ENCODE data around the gene B3GALT4.
A peak's percentile ranks its signal among the peaks of the same experiment; 100 is the strongest.

Gene B3GALT4

GRCh38 chr6:33297406-33297955, 20.6 kb downstream of the B3GALT4 start:
- Histone ChIP-seq H3K9me2 (replicated peaks; ENCODE audit: low read depth, low read length) (no peaks in the 10 kb centered on the region), H3K27me3 (ENCODE audit: insufficient read depth, low read length, poor library complexity, severe bottlenecking) (no peaks in the 10 kb centered on the region), H3K4me1 (ENCODE audit: insufficient read depth, low read length, poor library complexity, severe bottlenecking) (peaks cover 10% of the 10 kb centered on the region), H3K4me3 (ENCODE audit: low read length, poor library complexity, severe bottlenecking) (peak overlapping the region; percentile 94), H2AFZ (ENCODE audit: low read length) (no peak overlapping the region), H3K4me2 (ENCODE audit: low read depth, low read length, poor library complexity, severe bottlenecking) (peak overlapping the region; percentile 89), H3F3A (ENCODE audit: low read depth) (peaks cover 10% of the 10 kb centered on the region), H4K20me1 (ENCODE audit: insufficient read depth, low read length, poor library complexity, severe bottlenecking) (peaks cover 3% of the 10 kb centered on the region), H3K9ac (ENCODE audit: low read depth, low read length, poor library complexity, severe bottlenecking) (peak overlapping the region; percentile 93), H3K79me2 (ENCODE audit: insufficient read depth, low read length) (peaks cover 41% of the 10 kb centered on the region), H3K9me3 (ENCODE audit: insufficient read depth, low read depth, low read length) (no peaks in the 10 kb centered on the region), H3K36me3 (ENCODE audit: insufficient read depth, low read length) (no peaks in the 10 kb centered on the region; the same call in 1 of the 2 replicates)
- TF ChIP-seq CTCF (conservative IDR thresholded peaks at IDR 0.05; ENCODE audit: low read length) (no peak), EZH2phosphoT487 (IDR thresholded peaks at IDR 0.05; ENCODE audit: borderline replicate concordance) (no peak)

- no peaks in the 10 kb centered on the region; the same call in 1 of the 2 replicates for H3K36me3 ChIP-seq (ENCODE audit: insufficient read depth, low read length)
- peaks cover 41% of the 10 kb centered on the region for H3K79me2 ChIP-seq (ENCODE audit: insufficient read depth, low read length)
- peaks cover 3% of the 10 kb centered on the region for H4K20me1 ChIP-seq (ENCODE audit: insufficient read depth, low read length, poor library complexity, severe bottlenecking)
- H3K27me3 ChIP-seq (ENCODE audit: insufficient read depth, low read length, poor library complexity, severe bottlenecking) = no peaks in the 10 kb centered on the region
- peak overlapping the region; percentile 93 for H3K9ac ChIP-seq (ENCODE audit: low read depth, low read length, poor library complexity, severe bottlenecking)
- TF ChIP-seq CTCF (conservative IDR thresholded peaks at IDR 0.05; ENCODE audit: low read length) (peak; percentile 49), EZH2phosphoT487 (IDR thresholded peaks at IDR 0.05; ENCODE audit: borderline replicate concordance) (no peak)
- peak overlapping the region; percentile 89 for H3K4me2 ChIP-seq (ENCODE audit: low read depth, low read length, poor library complexity, severe bottlenecking)
- no peaks in the 10 kb centered on the region for H3K9me2 ChIP-seq (replicated peaks; ENCODE audit: low read depth, low read length)
- H3K9me3 ChIP-seq (ENCODE audit: insufficient read depth, low read depth, low read length) = no peaks in the 10 kb centered on the region
- H3K4me3 ChIP-seq (ENCODE audit: low read length, poor library complexity, severe bottlenecking) = peak overlapping the region; percentile 94
- peaks cover 10% of the 10 kb centered on the region for H3F3A ChIP-seq (ENCODE audit: low read depth)
- H3K4me1 ChIP-seq (ENCODE audit: insufficient read depth, low read length, poor library complexity, severe bottlenecking) = peaks cover 10% of the 10 kb centered on the region
- H2AFZ ChIP-seq (ENCODE audit: low read length) = peak overlapping the region; percentile 73
Observed at GRCh38 chr6:33297956-33298772, 21.2 kb downstream of the B3GALT4 start.

- Histone ChIP-seq H3K4me1 (ENCODE audit: insufficient read depth, low read length, poor library complexity, severe bottlenecking) (peaks cover 10% of the 10 kb centered on the region), H3K27me3 (ENCODE audit: insufficient read depth, low read length, poor library complexity, severe bottlenecking) (no peaks in the 10 kb centered on the region), H3K4me2 (ENCODE audit: low read depth, low read length, poor library complexity, severe bottlenecking) (peak within 1 kb of the TSS; percentile 89), H3K36me3 (ENCODE audit: insufficient read depth, low read length) (peaks cover 3% of the 10 kb centered on the region; the same call in 1 of the 2 replicates), H3K9me3 (ENCODE audit: insufficient read depth, low read depth, low read length) (no peaks in the 10 kb centered on the region), H4K20me1 (ENCODE audit: insufficient read depth, low read length, poor library complexity, severe bottlenecking) (peaks cover 3% of the 10 kb centered on the region), H3F3A (ENCODE audit: low read depth) (peaks cover 10% of the 10 kb centered on the region), H3K9me2 (replicated peaks; ENCODE audit: low read depth, low read length) (no peaks in the 10 kb centered on the region), H2AFZ (ENCODE audit: low read length) (peak within 1 kb of the TSS; percentile 73), H3K4me3 (ENCODE audit: low read length, poor library complexity, severe bottlenecking) (peak within 1 kb of the TSS; percentile 94), H3K9ac (ENCODE audit: low read depth, low read length, poor library complexity, severe bottlenecking) (peak within 1 kb of the TSS; percentile 93), H3K79me2 (ENCODE audit: insufficient read depth, low read length) (peaks cover 44% of the 10 kb centered on the region)
- TF ChIP-seq EZH2phosphoT487 (IDR thresholded peaks at IDR 0.05; ENCODE audit: borderline replicate concordance) (no peak), CTCF (conservative IDR thresholded peaks at IDR 0.05; ENCODE audit: low read length) (no peak)
Observed at GRCh38 chr6:33298773-33299236, 21.9 kb downstream of the B3GALT4 start, which contains the start of gene RGL2. Gene RGL2, minus strand, starts transcription at chr6:33298942. Its CDS starts 332 bp downstream, at chr6:33298610.
